Measurements from ENCODE around the gene PADI1. TPM values are rescaled to one million over a fixed set of nuclear protein-coding genes. Genes with fewer than 3 reads are reported as not detected.

The PADI1 gene
- polyA plus RNA-seq, 2 of the 4 experiments (the other 2 are of a cell fraction): 1.4 to 2.0 TPM

DNA sequence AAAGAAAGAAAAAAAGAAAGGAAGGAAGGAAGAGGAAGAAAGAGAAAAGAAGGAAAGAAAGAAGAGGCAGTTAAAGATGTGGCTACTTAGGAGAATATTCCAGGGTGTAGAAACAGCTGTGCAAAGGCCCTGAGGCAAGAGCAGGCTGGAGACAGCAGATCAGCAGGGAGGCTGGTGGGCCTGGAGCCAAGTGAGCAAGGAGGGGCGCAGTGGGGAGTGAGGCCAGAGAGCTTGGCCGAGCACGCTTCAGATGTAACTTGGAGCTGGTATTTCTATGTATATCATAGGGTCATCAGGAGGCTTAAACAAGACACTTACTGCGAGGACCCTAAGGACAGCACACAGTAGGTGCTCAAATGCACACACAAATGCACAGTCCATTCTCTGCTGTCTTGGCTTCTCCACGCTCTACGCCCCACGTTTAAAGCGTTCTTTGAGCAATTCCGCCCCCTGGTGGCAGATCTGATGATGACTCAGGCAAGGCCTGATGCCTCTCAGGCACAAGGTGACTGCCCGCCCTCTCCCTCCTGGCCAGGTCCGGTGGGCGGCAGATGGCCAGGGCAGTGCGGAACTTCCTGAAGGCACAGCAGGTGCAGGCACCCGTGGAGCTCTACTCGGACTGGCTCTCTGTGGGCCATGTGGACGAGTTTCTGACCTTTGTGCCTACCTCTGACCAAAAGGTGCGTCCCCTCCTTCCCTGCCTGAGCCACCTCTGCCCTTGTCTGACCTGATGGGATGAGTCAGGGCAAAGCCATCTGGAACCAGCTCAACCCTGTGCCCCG, 32.0 kb downstream of the PADI1 start:
- H3K4me3 ChIP-seq: no peak overlapping the region
- DNase-seq (ENCODE audit: low read depth in 1 of 2, low spot score in 1 of 2) (peak; percentile 83 to 92), FAIRE-seq (peak; percentile 76), ATAC-seq (peak; percentile 60 to 75)
- peaks cover 68% of the 10 kb centered on the region for H3K4me1 ChIP-seq
- ChIA-PET POLR2A (interaction anchor here (0.6 to 1.2 kb wide), 2 partner anchors 107 to 109 kb away, joined by 8 to 10 read pairs; no protein-coding TSS in a partner anchor), CTCF (interaction anchor here (0.6 to 12.2 kb wide), 51 partner anchors 9 to 256 kb away, joined by 3 to 380 read pairs (median 5); partner anchors contain the start of genes PADI2 and PADI3)
- H3K27ac ChIP-seq: peak overlapping the region; percentile 96 to 100
- H3K4me2 ChIP-seq: peak overlapping the region; percentile 66
- no peaks in the 10 kb centered on the region for H3K9me3 ChIP-seq
- WGBS (ENCODE audit: missing lambda C conversion rate): 9% methylated on average over 12 of the region's 18 CpGs
- TF ChIP-seq FOSL2 (IDR thresholded peaks at IDR 0.05) (peak; percentile 14; the same call in 1 of the 2 replicates), FOSL2 (CRISPR knock-in tag; IDR thresholded peaks at IDR 0.05) (peak; percentile 85), KDM5A (IDR thresholded peaks at IDR 0.05) (no peak), RFX5 (IDR thresholded peaks at IDR 0.05) (no peak), POLR2AphosphoS2 (conservative IDR thresholded peaks at IDR 0.05; ENCODE audit: low read length) (no peak), ZNF302 (CRISPR knock-in tag; IDR thresholded peaks at IDR 0.05) (no peak), RARB (CRISPR knock-in tag; IDR thresholded peaks at IDR 0.05) (no peak), RAD21 (conservative IDR thresholded peaks at IDR 0.05 in 1 of 2, IDR thresholded peaks at IDR 0.05 in 1 of 2) (peak; percentile 97 to 98), ZC3H11A (IDR thresholded peaks at IDR 0.05) (no peak), ZFP36 (IDR thresholded peaks at IDR 0.05; ENCODE audit: borderline replicate concordance, partially characterized antibody) (no peak), MAFK (IDR thresholded peaks at IDR 0.05; ENCODE audit: partially characterized antibody) (peak; percentile 39), TFCP2L1 (CRISPR knock-in tag; IDR thresholded peaks at IDR 0.05) (no peak), JUN (IDR thresholded peaks at IDR 0.05) (peak in 1 of 2 experiments; percentile 60; a peak in 3 of 5 replicates), MYC (IDR thresholded peaks at IDR 0.05; ENCODE audit: borderline replicate concordance, low read length) (no peak), GATA3 (IDR thresholded peaks at IDR 0.05; ENCODE audit: borderline replicate concordance) (peak; percentile 42; the same call in 1 of the 2 replicates), EP300 (IDR thresholded peaks at IDR 0.05) (no peak; a peak in 1 of 5 replicates), RCOR1 (IDR thresholded peaks at IDR 0.05; ENCODE audit: low read depth, low read length) (no peak), ESRRA (IDR thresholded peaks at IDR 0.05; ENCODE audit: borderline replicate concordance, low read length) (no peak), HOXB13 (CRISPR knock-in tag; IDR thresholded peaks at IDR 0.05; ENCODE audit: low read depth) (no peak), CHD4 (IDR thresholded peaks at IDR 0.05; ENCODE audit: borderline replicate concordance) (no peak), EHF (CRISPR knock-in tag; IDR thresholded peaks at IDR 0.05) (no peak), FOXS1 (CRISPR knock-in tag; IDR thresholded peaks at IDR 0.05) (no peak), SMC3 (IDR thresholded peaks at IDR 0.05) (peak; percentile 98), TP53 (CRISPR knock-in tag; IDR thresholded peaks at IDR 0.05) (no peak), KDM1A (IDR thresholded peaks at IDR 0.05; ENCODE audit: low read depth) (no peak)
- TF ChIP-seq, protein P1, sequence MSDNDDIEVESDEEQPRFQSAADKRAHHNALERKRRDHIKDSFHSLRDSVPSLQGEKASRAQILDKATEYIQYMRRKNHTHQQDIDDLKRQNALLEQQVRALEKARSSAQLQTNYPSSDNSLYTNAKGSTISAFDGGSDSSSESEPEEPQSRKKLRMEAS (IDR thresholded peaks at IDR 0.05): peak; percentile 86
- TF ChIP-seq, protein P2, sequence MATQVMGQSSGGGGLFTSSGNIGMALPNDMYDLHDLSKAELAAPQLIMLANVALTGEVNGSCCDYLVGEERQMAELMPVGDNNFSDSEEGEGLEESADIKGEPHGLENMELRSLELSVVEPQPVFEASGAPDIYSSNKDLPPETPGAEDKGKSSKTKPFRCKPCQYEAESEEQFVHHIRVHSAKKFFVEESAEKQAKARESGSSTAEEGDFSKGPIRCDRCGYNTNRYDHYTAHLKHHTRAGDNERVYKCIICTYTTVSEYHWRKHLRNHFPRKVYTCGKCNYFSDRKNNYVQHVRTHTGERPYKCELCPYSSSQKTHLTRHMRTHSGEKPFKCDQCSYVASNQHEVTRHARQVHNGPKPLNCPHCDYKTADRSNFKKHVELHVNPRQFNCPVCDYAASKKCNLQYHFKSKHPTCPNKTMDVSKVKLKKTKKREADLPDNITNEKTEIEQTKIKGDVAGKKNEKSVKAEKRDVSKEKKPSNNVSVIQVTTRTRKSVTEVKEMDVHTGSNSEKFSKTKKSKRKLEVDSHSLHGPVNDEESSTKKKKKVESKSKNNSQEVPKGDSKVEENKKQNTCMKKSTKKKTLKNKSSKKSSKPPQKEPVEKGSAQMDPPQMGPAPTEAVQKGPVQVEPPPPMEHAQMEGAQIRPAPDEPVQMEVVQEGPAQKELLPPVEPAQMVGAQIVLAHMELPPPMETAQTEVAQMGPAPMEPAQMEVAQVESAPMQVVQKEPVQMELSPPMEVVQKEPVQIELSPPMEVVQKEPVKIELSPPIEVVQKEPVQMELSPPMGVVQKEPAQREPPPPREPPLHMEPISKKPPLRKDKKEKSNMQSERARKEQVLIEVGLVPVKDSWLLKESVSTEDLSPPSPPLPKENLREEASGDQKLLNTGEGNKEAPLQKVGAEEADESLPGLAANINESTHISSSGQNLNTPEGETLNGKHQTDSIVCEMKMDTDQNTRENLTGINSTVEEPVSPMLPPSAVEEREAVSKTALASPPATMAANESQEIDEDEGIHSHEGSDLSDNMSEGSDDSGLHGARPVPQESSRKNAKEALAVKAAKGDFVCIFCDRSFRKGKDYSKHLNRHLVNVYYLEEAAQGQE (IDR thresholded peaks at IDR 0.05): no peak
- TF ChIP-seq, protein P3, sequence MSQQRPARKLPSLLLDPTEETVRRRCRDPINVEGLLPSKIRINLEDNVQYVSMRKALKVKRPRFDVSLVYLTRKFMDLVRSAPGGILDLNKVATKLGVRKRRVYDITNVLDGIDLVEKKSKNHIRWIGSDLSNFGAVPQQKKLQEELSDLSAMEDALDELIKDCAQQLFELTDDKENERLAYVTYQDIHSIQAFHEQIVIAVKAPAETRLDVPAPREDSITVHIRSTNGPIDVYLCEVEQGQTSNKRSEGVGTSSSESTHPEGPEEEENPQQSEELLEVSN (IDR thresholded peaks at IDR 0.05; ENCODE audit: borderline replicate concordance, low read depth): peak; percentile 25; the same call in 1 of the 2 replicates
- TF ChIP-seq, protein P4, sequence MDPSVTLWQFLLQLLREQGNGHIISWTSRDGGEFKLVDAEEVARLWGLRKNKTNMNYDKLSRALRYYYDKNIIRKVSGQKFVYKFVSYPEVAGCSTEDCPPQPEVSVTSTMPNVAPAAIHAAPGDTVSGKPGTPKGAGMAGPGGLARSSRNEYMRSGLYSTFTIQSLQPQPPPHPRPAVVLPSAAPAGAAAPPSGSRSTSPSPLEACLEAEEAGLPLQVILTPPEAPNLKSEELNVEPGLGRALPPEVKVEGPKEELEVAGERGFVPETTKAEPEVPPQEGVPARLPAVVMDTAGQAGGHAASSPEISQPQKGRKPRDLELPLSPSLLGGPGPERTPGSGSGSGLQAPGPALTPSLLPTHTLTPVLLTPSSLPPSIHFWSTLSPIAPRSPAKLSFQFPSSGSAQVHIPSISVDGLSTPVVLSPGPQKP (IDR thresholded peaks at IDR 0.05; ENCODE audit: low read depth, low read length): no peak
- TF ChIP-seq, protein P5, sequence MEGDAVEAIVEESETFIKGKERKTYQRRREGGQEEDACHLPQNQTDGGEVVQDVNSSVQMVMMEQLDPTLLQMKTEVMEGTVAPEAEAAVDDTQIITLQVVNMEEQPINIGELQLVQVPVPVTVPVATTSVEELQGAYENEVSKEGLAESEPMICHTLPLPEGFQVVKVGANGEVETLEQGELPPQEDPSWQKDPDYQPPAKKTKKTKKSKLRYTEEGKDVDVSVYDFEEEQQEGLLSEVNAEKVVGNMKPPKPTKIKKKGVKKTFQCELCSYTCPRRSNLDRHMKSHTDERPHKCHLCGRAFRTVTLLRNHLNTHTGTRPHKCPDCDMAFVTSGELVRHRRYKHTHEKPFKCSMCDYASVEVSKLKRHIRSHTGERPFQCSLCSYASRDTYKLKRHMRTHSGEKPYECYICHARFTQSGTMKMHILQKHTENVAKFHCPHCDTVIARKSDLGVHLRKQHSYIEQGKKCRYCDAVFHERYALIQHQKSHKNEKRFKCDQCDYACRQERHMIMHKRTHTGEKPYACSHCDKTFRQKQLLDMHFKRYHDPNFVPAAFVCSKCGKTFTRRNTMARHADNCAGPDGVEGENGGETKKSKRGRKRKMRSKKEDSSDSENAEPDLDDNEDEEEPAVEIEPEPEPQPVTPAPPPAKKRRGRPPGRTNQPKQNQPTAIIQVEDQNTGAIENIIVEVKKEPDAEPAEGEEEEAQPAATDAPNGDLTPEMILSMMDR (IDR thresholded peaks at IDR 0.05): peak; percentile 81
- TF ChIP-seq, protein P6, sequence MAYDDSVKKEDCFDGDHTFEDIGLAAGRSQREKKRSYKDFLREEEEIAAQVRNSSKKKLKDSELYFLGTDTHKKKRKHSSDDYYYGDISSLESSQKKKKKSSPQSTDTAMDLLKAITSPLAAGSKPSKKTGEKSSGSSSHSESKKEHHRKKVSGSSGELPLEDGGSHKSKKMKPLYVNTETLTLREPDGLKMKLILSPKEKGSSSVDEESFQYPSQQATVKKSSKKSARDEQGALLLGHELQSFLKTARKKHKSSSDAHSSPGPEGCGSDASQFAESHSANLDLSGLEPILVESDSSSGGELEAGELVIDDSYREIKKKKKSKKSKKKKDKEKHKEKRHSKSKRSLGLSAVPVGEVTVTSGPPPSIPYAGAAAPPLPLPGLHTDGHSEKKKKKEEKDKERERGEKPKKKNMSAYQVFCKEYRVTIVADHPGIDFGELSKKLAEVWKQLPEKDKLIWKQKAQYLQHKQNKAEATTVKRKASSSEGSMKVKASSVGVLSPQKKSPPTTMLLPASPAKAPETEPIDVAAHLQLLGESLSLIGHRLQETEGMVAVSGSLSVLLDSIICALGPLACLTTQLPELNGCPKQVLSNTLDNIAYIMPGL (CRISPR knock-in tag; IDR thresholded peaks at IDR 0.05; ENCODE audit: borderline replicate concordance): no peak
